ENCODE measurements around the gene SPINT2. TPM values are rescaled to one million over a fixed set of nuclear protein-coding genes. Genes with fewer than 3 reads are reported as not detected.

SPINT2 gene
- total RNA-seq, 1 experiment from 2014 or later: 1,006 TPM

- CTCF ChIA-PET: no interaction called here
- in situ Hi-C loops (cut with HindIII; ENCODE audit: low pct_unique_long_range_greater_than_20kb, low sequenced_read_pairs) (no loop called here), intact Hi-C loops (cut with micrococcal nuclease; ENCODE audit: unreplicated experiment) (loop anchor here (10.0 kb wide), 1 partner anchor 324 kb away; the partner anchor contains the start of genes SIPA1L3 and WDR87)
- ATAC-seq: peak; percentile 2; the same call in 1 of the 2 replicates
- H3K27me3 ChIP-seq (ENCODE audit: control insufficient read depth, insufficient read depth, low read length): peaks cover 2% of the 10 kb centered on the region; the same call in 1 of the 2 replicates
- peak; percentile 51; the same call in 1 of the 2 replicates for TF ChIP-seq SIN3A (IDR thresholded peaks at IDR 0.05; ENCODE audit: borderline replicate concordance, insufficient read depth, low read depth, low read length)
- peak; percentile 82 for TF ChIP-seq TCF7L2 (IDR thresholded peaks at IDR 0.05; ENCODE audit: low read depth, low read length)
- TF ChIP-seq REST (IDR thresholded peaks at IDR 0.05; ENCODE audit: insufficient read depth in 1 of 2, low read depth in 2 of 2, low read length in 1 of 2): no peak
- peaks cover 13% of the 10 kb centered on the region for H3K4me1 ChIP-seq (ENCODE audit: control insufficient read depth, insufficient read depth, low read length)
- POLR2A ChIA-PET: interaction anchor here (0.6 kb wide), 1 partner anchor 268 kb away, joined by 4 read pairs; no protein-coding TSS in a partner anchor
- BruUV-seq (replicated peaks): no TSS peak
- H3K9me3 ChIP-seq (ENCODE audit: control insufficient read depth, insufficient read depth, low read depth, low read length): no peaks in the 10 kb centered on the region
- no peak for DNase-seq (ENCODE audit: low read depth, low spot score)
- H3K4me3 ChIP-seq (ENCODE audit: low read depth in 2 of 2, low read length in 2 of 2): peak overlapping the region; percentile 48 to 57
- no peak overlapping the region for H3K27ac ChIP-seq (ENCODE audit: low read length)
- H3K36me3 ChIP-seq (ENCODE audit: control insufficient read depth, insufficient read depth, low read length): no peaks in the 10 kb centered on the region
Observed at GRCh38 chr19:38228491-38229439, 35.6 kb upstream of the SPINT2 start.

- Histone ChIP-seq H3K27ac (ENCODE audit: low read length) (no peak overlapping the region), H3K4me1 (ENCODE audit: control insufficient read depth, insufficient read depth, low read length) (peaks cover 16% of the 10 kb centered on the region), H3K27me3 (ENCODE audit: control insufficient read depth, insufficient read depth, low read length) (peaks cover 2% of the 10 kb centered on the region; the same call in 1 of the 2 replicates), H3K4me3 (ENCODE audit: low read depth in 2 of 2, low read length in 2 of 2) (peak overlapping the region; percentile 48 to 57), H3K36me3 (ENCODE audit: control insufficient read depth, insufficient read depth, low read length) (no peaks in the 10 kb centered on the region), H3K9me3 (ENCODE audit: control insufficient read depth, insufficient read depth, low read depth, low read length) (no peaks in the 10 kb centered on the region)
- ATAC-seq: peak; percentile 92
- ChIA-PET CTCF (no interaction called here), POLR2A (no interaction called here)
- intact Hi-C loops (cut with micrococcal nuclease; ENCODE audit: unreplicated experiment) (loop anchor here (10.0 kb wide), 1 partner anchor 325 kb away; the partner anchor contains the start of genes SIPA1L3 and WDR87), in situ Hi-C loops (cut with HindIII; ENCODE audit: low pct_unique_long_range_greater_than_20kb, low sequenced_read_pairs) (no loop called here)
- DNase-seq (ENCODE audit: low read depth, low spot score): no peak
- no peak for TF ChIP-seq REST (IDR thresholded peaks at IDR 0.05; ENCODE audit: insufficient read depth in 1 of 2, low read depth in 2 of 2, low read length in 1 of 2)
- TF ChIP-seq POLR2AphosphoS5 (IDR thresholded peaks at IDR 0.05; ENCODE audit: low read depth, low read length): no peak
- no peak for TF ChIP-seq SIN3A (IDR thresholded peaks at IDR 0.05; ENCODE audit: borderline replicate concordance, insufficient read depth, low read depth, low read length)
- no peak for TF ChIP-seq CTCF (IDR thresholded peaks at IDR 0.05)
- BruUV-seq (replicated peaks): no TSS peak
Observed at GRCh38 chr19:38229585-38230073, 34.7 kb upstream of the SPINT2 start.

Data from Panc1 (cell line).